COR-L47 (cell line): ENCODE measurements around the gene ARPC5L.
"Not testable (repeated sequence)": the region's sequence is repeated elsewhere in the genome, so short reads cannot be mapped to it uniquely, and the experiment has no call there.

Experiments
- DNase-seq: peaks from one replicate; lab custom pipeline; 2025; lab: John Stamatoyannopoulos, UW

The ARPC5L gene

GRCh38 chr9:124841075-124841821, 20.7 kb upstream of the ARPC5L start:
- DNase-seq: no peak

GRCh38 chr9:124843456-124844034, 18.4 kb upstream of the ARPC5L start:
- DNase-seq: no peak

- no peak for DNase-seq
Observed at GRCh38 chr9:124844291-124844690, 17.6 kb upstream of the ARPC5L start.

DNA sequence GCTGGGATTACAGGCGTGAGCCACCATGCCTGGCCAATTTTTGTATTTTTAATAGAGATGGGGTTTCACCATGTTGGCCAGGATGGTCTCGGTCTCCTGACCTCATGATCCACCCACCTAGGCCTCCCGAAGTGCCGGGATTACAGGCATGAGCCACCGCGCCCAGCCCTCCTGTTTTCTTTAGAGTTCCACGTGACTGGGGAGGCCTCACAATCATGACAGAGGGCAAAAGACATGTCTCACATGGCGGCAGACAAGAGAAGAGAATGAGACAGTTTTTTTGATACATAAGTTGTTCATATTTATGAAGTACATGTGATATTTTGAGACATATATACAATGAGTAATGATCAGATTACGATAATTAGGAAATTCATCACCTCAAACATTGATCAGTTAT, 15.5 kb upstream of the ARPC5L start:
- DNase-seq: not testable (repeated sequence)

GRCh38 chr9:124846969-124847368, 15.0 kb upstream of the ARPC5L start:
- DNase-seq: no peak

DNA sequence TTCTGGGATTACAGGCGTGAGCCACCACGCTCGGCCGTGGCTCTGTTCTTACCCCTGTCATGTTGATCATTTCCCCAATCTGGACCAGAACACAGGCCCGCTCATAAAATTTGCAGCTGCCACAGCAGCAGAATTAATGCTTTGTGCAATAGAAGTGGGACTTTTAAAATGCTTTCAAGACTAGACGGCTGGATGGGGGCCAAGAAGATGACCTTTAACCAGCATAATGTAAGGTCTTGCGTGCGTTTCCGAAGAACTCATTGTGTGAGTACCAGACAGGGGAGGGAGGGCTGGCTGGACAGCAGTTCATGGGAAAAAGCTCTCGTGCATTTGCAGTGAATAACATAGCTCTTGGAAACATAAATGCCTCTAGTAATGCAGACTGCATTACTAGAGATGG, 12.1 kb upstream of the ARPC5L start:
- DNase-seq: no peak

DNA sequence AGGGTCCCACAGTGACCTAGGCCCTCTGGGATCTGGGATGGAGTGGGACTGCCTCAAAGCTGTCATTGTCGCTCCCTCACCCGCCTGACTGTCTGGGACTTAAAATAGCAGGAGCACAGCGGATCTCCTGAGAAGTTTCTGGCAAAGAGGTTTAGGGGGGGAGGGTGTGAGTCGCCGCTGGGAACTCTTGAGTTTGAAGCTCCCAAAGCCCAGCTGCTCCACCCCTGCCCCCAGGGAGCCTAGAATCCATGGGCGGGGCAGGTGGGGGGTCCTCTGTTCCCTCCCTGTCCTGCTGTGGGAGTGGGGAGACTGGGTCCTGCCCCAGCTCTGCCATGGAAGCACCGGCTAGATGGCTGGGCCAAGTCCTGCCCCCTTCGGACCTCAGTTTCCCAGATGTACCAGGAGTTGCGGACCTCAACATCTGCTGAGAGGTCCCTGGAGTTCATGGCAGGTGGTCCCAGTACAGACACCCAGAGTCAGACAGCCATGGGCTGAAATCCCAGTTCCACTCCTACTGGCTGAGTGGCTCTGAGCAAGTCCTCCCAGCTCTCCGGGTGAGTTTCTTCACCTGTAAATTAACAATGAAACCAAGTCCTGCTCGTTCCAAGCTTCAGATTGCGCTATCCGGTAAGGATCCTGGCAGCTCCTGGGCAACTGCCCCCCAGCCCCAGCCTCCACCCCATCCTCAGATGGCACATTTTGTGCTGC, 9.7 kb upstream of the ARPC5L start:
- DNase-seq: no peak

DNA sequence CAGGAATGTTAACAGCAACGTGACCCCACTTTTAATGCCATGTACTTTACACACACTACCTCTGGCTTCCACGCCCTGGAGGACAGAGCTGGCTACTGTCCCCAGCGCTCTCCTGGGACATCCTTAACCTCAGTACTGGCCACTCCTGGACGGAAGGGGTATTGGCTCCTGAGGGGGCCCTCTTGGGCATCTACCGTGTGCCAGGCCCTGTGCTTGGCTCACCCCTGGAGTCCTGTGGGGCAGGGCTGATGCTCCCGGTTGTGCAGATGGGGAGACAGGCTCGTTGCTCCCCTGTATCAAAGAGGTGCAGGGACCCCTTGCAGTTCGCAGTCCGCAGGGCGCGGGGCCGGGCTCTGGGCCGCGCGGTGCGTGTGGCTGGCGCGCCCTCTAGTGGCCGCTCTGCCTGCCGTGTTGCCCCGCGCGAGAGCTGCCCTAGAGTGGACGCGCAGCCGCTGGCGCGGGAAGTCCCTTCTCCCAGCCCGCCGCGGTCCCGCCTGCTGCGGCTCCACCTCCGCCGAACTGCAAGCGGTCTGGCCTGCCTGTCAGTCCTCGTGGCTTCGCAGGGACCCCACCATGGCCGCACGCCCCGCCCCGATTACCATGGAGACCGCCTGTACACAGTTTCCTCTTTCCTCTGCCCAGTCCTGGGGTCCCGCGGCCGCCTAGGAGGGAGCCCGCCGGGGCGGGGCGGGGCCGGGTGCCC, 8.9 kb upstream of the ARPC5L start, which contains the start of gene WDR38:
TSS of gene WDR38 (plus strand) at position 632 of the 703 bp plus-strand sequence. CDS start 72 bp downstream, outside the sequence.
- DNase-seq: peak; percentile 69

- no peak for DNase-seq
Observed at GRCh38 chr9:124853605-124854143, 8.3 kb upstream of the ARPC5L start.

- no peak for DNase-seq
Observed at GRCh38 chr9:124854161-124854560, 7.8 kb upstream of the ARPC5L start.

DNA sequence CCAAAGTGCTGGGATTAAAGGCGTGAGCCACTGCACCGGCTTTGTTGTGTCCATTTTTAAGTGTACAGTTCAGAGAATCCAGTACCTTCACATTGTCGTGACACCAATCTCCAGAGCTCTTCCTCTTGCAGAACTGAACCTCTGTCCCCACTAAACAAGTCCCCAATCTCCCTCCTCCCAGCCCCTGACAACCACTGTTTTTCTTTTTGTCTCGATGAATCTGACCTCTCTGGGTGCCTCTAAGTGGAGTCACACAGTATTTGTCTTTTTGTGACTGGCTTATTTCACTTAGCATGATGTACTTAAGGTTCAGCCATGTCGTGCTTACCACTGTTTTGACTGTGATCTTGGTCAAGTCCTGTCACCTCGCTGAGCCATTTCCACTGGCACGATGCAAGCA, 7.1 kb upstream of the ARPC5L start:
- DNase-seq: no peak

DNA sequence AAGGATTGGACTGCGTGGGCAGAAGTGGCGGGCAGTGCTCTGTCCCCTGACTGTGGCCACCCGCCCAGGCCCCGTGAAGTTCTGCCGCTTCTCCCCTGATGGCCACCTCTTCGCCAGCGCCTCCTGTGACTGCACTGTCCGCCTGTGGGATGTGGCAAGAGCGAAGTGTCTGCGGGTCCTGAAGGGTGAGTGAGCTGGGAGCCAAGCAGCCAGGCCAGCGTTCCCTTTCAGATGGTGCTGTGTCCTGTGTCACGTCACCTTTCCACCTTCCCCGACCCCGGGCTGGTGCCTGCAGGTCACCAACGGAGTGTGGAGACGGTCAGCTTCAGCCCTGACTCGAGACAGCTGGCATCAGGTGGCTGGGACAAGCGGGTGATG, 6.4 kb upstream of the ARPC5L start:
- no peak for DNase-seq

DNA sequence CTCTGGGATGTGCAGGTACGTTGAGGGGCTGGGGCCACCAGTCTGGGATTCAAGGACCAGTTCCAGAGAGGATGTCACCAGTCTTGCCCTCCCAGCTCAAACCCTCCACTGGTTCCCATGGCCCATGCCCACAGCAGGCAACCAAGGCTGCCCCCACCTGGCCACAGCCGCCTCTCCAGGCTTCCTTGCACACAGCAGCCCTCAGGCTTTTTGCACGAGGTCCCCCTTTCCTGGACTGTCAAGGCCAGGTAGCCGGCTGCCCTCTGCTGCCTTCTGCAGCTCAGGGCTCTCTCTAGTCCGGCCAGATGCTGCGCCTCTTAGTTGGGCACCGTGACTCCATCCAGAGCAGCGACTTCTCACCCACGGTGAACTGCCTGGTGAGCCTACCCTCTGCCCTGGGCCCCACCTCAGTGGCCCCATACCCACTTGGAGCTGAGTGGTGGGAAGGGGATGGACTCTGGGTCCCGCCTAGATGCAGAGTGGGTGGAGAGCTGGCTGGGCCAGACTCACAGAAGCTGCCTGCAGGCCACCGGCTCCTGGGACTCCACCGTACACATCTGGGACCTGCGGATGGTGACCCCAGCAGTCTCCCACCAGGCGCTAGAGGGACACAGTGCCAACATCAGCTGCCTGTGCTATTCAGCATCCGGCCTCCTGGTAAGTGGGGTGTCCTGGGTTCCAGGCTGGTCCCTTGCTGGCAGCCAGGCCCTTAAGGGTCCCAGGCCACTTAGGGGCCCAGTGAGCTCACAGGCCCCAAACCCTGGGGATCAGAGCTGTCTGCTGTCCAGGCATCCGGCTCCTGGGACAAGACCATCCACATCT, 5.8 kb upstream of the ARPC5L start:
- no peak for DNase-seq

GRCh38 chr9:124857533-124858162, 4.3 kb upstream of the ARPC5L start:
- DNase-seq: no peak

DNA sequence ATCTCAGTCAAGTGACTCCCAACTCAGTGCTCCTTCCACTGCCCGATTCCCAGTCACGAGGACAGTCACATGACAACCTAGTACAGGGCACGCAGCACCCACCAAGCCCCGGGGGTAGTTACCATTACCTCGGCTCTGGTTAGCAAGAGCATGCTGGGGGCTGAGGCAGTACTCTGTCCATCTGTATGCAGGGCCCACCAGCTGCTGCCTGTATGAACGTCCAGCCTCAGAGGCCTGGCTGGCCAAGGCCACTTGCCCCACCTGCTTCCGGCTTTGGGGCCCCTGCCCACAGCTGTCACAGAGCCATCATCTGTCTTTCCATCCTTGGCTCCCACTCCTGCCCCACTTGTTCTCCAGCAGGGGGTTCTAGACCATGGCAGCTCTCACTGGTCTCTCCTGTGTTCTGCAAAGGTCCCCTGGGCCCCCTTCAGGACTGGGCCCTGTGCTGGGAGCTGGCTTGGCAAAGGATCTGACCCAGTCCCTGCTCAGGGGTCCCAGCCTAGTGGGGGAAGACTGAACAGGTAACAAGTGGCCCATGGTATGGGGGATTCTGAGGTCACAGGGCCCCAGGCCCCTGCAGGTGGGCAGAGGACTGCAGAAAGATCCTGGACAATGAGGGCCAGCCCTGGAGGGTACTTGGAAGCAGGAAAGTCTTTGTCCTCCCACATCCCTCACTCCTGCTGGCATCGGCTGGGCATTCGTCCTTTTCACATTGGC, 3.4 kb upstream of the ARPC5L start:
- DNase-seq: no peak

DNA sequence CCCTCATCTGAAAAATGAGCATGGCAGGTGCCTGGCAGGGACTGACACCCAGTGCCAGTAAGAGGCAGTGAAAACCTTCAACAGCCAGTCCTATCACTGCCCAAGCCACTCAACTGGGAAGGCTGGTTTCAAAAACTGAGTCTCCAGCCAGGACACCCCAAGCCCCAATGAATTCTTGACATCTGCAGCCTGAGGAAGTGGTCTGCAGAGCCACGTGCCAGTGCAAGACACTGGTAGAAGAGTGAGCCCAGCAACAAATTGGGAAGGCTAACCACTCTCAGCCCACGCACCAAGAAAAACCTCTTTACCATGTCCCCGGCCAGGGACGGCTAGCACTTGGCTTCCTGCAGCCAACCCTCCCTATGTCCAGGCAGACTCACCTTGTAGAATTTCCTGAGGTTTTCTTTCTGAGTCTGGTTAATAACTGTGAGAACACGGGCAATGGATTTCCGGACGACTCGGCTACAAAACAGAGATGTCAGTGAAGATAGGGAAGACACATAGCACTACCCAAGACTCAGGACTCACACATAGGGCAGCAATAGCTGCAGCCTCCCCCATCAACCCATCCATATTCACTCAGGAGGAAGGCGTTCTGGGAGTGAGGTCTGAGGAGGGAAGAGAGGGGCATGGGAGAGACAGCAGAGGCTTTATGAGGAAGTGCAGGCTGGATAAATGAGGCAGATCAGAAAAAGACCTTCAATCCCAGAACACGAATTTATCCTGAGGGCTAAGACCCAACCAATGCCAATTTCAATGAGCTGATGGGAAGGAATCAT, 1.9 kb upstream of the ARPC5L start:
- DNase-seq: no peak

DNA sequence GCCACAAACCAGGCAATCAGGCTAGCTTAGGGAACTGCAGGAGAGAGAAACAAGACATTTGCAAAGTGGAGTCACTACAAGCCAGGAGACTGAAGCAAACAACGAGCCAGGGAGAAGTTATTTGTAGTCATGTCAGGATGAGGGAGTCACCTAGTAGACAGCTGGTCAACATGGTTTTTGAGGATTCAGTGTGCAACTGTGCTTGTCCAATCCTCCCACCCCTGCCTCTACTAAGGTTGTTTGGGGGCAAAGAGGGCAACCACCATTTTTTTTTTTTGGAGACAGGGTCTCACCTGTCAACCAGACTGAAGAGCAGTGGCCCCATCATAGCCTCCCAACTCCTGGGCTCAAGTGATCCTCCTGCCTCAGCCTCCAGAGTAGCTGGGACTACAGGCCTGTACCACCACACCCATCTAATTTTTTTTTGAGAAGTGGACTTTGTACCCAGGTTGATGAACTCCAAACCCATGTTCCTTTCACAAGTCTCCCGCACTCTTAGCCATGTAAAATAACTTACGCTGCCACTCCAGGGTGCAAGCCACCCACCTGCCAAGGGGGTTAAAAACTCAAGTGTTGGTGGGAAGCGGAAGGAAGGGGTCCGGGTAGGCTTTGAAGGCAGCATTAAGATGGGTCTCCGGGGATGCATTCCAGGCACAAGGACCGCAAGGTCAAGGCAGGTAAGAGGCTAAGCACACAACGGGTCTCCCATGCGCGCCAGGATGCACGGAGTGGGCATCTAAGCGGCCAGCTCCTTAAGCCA, 1.2 kb upstream of the ARPC5L start:
- DNase-seq: no peak

GRCh38 chr9:124863371-124863871, 1.5 kb downstream of the ARPC5L start:
- DNase-seq: no peak
